Mesendoderm (in vitro differentiated cells): ENCODE measurements around the gene PRDM11.

Experiments used
- DNase-seq: peaks from one replicate; pipeline ENCODE4 v3.0.0; 2013
- H2AK5ac ChIP-seq: 2 replicates; pipeline ENCODE4 v1.6.1; 2013; ENCODE audit warnings: low read length, inconsistent platforms
- H2BK120ac ChIP-seq: 2 replicates; pipeline ENCODE4 v1.6.1; 2013; ENCODE audit warnings: low read depth, mild to moderate bottlenecking, low read length, moderate library complexity, mixed read lengths
- H2BK15ac ChIP-seq: replicated peaks from 2 replicates; pipeline ENCODE4 v1.6.1; 2013; ENCODE audit warnings: low read depth, mild to moderate bottlenecking, moderate library complexity
- H2BK5ac ChIP-seq: 2 replicates; pipeline ENCODE4 v1.6.1; 2013; ENCODE audit warnings: low read length, inconsistent platforms
- H3K18ac ChIP-seq: 2 replicates; pipeline ENCODE4 v1.6.1; 2013; ENCODE audit warnings: mild to moderate bottlenecking, low read length, mixed read lengths
- H3K23ac ChIP-seq: one replicate; pipeline ENCODE4 v1.6.1; 2013; ENCODE audit warnings: low read length
- H3K27ac ChIP-seq: 2 replicates; pipeline ENCODE4 v1.5.1; 2013; ENCODE audit warnings: low read depth, mild to moderate bottlenecking, inconsistent platforms, low read length, moderate library complexity
- H3K27me3 ChIP-seq: 2 replicates; pipeline ENCODE4 v1.6.1; 2013; ENCODE audit warnings: low read length, control low read depth, mild to moderate bottlenecking, inconsistent platforms; ENCODE audit not compliant: insufficient read depth, poor library complexity
- H3K36me3 ChIP-seq: 2 replicates; pipeline ENCODE4 v1.6.1; 2013; ENCODE audit warnings: low read length, inconsistent platforms; ENCODE audit not compliant: control insufficient read depth, insufficient read depth
- H3K4ac ChIP-seq: one replicate; pipeline ENCODE4 v1.6.1; 2013; ENCODE audit warnings: low read depth, mild to moderate bottlenecking, low read length, moderate library complexity
- H3K4me1 ChIP-seq: 2 replicates; pipeline ENCODE4 v1.6.1; 2013; ENCODE audit warnings: low read depth, low read length, inconsistent platforms; ENCODE audit not compliant: control insufficient read depth
- H3K4me2 ChIP-seq: 2 replicates; pipeline ENCODE4 v1.6.1; 2013; ENCODE audit warnings: low read length
- H3K4me3 ChIP-seq: 2 replicates; pipeline ENCODE4 v1.5.1; 2013; ENCODE audit warnings: mild to moderate bottlenecking, low read length
- H3K56ac ChIP-seq: one replicate; pipeline ENCODE4 v1.6.1; 2013; ENCODE audit warnings: low read length
- H3K79me1 ChIP-seq: 2 replicates; pipeline ENCODE4 v1.6.1; 2013; ENCODE audit warnings: low read length, inconsistent platforms
- H3K79me2 ChIP-seq: 2 replicates; pipeline ENCODE4 v1.6.1; 2013; ENCODE audit warnings: mild to moderate bottlenecking, low read length; ENCODE audit not compliant: control insufficient read depth, insufficient read depth
- H3K9ac ChIP-seq: 2 replicates; pipeline ENCODE4 v1.6.1; 2013; ENCODE audit warnings: low read length, inconsistent platforms
- H4K5ac ChIP-seq: one replicate; pipeline ENCODE4 v1.6.1; 2013; ENCODE audit warnings: low read length
- H4K8ac ChIP-seq: one replicate; pipeline ENCODE4 v1.6.1; 2013; ENCODE audit warnings: low read depth, mild to moderate bottlenecking, control low read depth, low read length, moderate library complexity
- whole genome bisulfite sequencing: extraction: QIAGEN DNeasy Blood & Tissue Kit; methylation state at CpG from one replicate; pipeline ENCODE4 v1.1.7; 2013; ENCODE audit warnings: low lambda C conversion rate, missing lambda C conversion rate; ENCODE audit not compliant: insufficient coverage; ENCODE audit errors: extremely low coverage; 5-methylcytosine and 5-hydroxymethylcytosine counted together

PRDM11 gene

DNA sequence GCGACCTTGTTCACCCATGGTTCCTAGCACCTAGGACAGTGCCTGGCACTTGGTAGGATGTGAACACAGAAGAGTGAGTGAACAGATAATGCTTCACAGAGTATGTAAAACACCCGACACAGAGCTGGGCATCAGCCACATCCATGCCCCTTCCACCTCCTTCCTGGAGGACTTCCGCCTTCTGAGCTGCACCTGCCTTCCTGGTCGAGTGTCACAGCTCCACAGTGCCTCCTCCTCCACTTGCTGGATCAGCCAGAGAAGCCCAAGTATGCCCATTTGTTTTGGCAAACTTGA lies 20.1 kb downstream of the PRDM11 start:
- H4K8ac ChIP-seq, result no peak overlapping the region
- H3K56ac ChIP-seq, result no peak overlapping the region
- no peak for DNase-seq
- H4K5ac ChIP-seq, result no peak overlapping the region
- WGBS, result no CpG with 5 or more reads among the region's 4 CpGs
- no peak overlapping the region for H3K9ac ChIP-seq
- no peak overlapping the region for H3K4ac ChIP-seq
- H2BK15ac ChIP-seq, result no peak overlapping the region
- no peak overlapping the region for H2AK5ac ChIP-seq
- H3K4me1 ChIP-seq, result no peaks in the 10 kb centered on the region
- peaks cover 1% of the 10 kb centered on the region for H3K79me1 ChIP-seq
- H2BK5ac ChIP-seq, result no peak overlapping the region
- H3K79me2 ChIP-seq, result no peaks in the 10 kb centered on the region
- H2BK120ac ChIP-seq, result no peak overlapping the region
- H3K4me3 ChIP-seq, result no peak overlapping the region
- no peak overlapping the region for H3K18ac ChIP-seq
- no peak overlapping the region for H3K27ac ChIP-seq
- no peak overlapping the region for H3K4me2 ChIP-seq
- H3K23ac ChIP-seq, result no peak overlapping the region
- H3K27me3 ChIP-seq, result no peaks in the 10 kb centered on the region
- no peaks in the 10 kb centered on the region for H3K36me3 ChIP-seq

DNA sequence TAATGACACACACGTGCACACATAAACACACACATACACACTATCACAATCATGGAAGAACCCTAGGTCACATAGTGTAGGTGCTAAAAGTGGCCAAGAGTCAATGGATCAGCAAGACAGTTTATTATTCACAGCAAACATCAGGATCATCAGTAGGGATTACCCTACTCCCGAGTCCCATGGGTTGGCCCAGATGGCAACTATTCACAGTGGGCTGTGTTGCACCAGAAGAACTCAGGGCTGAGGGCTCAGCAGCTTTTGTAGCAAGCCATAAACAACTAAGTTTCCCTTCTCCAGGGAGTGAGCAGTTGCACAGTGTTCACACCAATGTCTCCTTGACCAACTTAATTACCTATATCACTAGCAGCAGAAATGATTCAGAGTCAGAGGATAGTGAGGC lies 20.8 kb downstream of the PRDM11 start:
- Histone ChIP-seq H2BK5ac (no peak overlapping the region), H3K79me2 (no peaks in the 10 kb centered on the region), H3K27ac (no peak overlapping the region), H4K5ac (no peak overlapping the region), H2BK120ac (no peak overlapping the region), H3K4ac (no peak overlapping the region), H3K4me3 (no peak overlapping the region), H4K8ac (no peak overlapping the region), H3K27me3 (no peaks in the 10 kb centered on the region), H3K36me3 (no peaks in the 10 kb centered on the region), H2BK15ac (no peak overlapping the region), H2AK5ac (no peak overlapping the region), H3K4me2 (no peak overlapping the region), H3K4me1 (no peaks in the 10 kb centered on the region), H3K9ac (no peak overlapping the region), H3K79me1 (peaks cover 1% of the 10 kb centered on the region), H3K23ac (no peak overlapping the region), H3K56ac (no peak overlapping the region), H3K18ac (no peak overlapping the region)
- no peak for DNase-seq
- WGBS, result no CpG with 5 or more reads among the region's 2 CpGs

- Histone ChIP-seq H3K9ac (no peak overlapping the region), H4K5ac (no peak overlapping the region), H2BK15ac (no peak overlapping the region), H3K4me3 (no peak overlapping the region), H3K79me2 (no peaks in the 10 kb centered on the region), H3K4me1 (no peaks in the 10 kb centered on the region), H2AK5ac (no peak overlapping the region), H4K8ac (no peak overlapping the region), H2BK120ac (no peak overlapping the region), H3K23ac (no peak overlapping the region), H3K79me1 (no peaks in the 10 kb centered on the region), H3K27ac (no peak overlapping the region), H3K18ac (no peak overlapping the region), H2BK5ac (no peak overlapping the region), H3K4me2 (no peak overlapping the region), H3K4ac (no peak overlapping the region), H3K36me3 (no peaks in the 10 kb centered on the region), H3K27me3 (no peaks in the 10 kb centered on the region), H3K56ac (no peak overlapping the region)
- no peak for DNase-seq
- WGBS, result no CpG with 5 or more reads among the region's 10 CpGs
These were observed 22.1 kb downstream of the PRDM11 start for GRCh38 chr11:45168366-45169130.

DNA sequence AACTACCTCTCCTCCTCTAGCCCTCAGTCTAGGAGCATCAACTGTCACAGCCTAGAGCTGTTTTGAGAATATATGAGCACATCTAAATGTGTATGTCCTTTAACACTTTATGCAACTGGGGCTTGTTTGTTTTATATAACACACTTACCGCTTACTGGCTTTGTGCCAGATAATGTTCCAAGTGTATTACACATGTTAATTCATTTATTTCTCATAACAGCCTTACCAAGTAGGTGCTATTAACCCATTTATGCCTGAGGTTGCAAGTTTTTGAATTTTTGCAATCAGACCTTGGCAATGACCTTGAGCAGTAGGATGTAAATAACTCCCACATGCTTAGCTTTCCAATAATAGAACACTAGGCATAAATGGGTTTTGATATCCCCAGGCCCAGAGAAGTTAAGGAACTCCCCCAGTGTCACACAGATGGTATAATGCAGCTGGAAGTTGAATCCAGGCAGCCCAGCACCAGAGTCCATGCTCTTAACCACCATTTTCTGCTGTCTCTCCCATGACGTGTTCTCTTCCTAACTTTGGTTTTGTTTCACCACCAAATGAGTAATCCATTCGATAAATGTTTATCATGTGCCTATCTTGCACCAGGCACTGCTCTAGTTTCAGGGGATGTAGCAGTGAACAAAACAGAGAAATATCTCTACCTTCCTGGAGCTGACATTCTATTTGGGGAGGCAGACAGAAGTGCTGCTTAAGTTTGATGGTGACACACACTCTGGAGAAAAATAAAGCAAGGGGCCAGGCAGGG lies 23.1 kb downstream of the PRDM11 start:
- no peaks in the 10 kb centered on the region for H3K27me3 ChIP-seq
- no peak overlapping the region for H2BK120ac ChIP-seq
- no peaks in the 10 kb centered on the region for H3K79me2 ChIP-seq
- H3K36me3 ChIP-seq, result no peaks in the 10 kb centered on the region
- no peak for DNase-seq
- H2BK15ac ChIP-seq, result no peak overlapping the region
- H3K56ac ChIP-seq, result no peak overlapping the region
- H2AK5ac ChIP-seq, result no peak overlapping the region
- no peaks in the 10 kb centered on the region for H3K4me1 ChIP-seq
- no peak overlapping the region for H3K4me2 ChIP-seq
- H3K4me3 ChIP-seq, result no peak overlapping the region
- H4K8ac ChIP-seq, result no peak overlapping the region
- no peak overlapping the region for H4K5ac ChIP-seq
- H3K23ac ChIP-seq, result no peak overlapping the region
- no peak overlapping the region for H2BK5ac ChIP-seq
- H3K9ac ChIP-seq, result no peak overlapping the region
- no peak overlapping the region for H3K4ac ChIP-seq
- H3K79me1 ChIP-seq, result no peaks in the 10 kb centered on the region
- WGBS, result no CpG with 5 or more reads among the region's 3 CpGs
- no peak overlapping the region for H3K18ac ChIP-seq
- no peak overlapping the region for H3K27ac ChIP-seq

DNA sequence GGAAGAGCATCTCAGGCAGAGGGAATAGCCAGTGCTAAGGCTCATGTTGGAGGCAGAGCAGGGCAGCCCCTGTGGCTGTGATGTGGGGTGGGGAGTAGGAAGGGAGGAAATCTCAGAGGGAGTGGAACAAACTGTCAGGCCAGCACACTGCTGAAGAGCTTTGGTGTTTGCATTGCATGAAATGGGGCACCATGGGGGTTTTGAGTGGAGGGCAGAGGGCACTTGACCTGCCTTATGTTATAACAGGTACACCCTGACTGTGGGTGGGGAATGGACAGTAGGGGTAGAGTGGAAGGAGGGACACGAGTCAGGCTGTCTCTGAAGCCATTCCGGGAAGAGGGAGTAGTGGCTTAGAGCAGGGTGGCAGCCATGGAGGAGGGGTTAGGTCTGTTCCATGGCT lies 24.0 kb downstream of the PRDM11 start:
- Histone ChIP-seq H3K36me3 (no peaks in the 10 kb centered on the region), H3K79me1 (no peaks in the 10 kb centered on the region), H3K4me3 (no peak overlapping the region), H4K8ac (no peak overlapping the region), H3K27me3 (no peaks in the 10 kb centered on the region), H2BK120ac (no peak overlapping the region), H3K9ac (no peak overlapping the region), H3K4ac (no peak overlapping the region), H3K4me1 (no peaks in the 10 kb centered on the region), H3K79me2 (no peaks in the 10 kb centered on the region), H3K23ac (no peak overlapping the region), H4K5ac (no peak overlapping the region), H3K56ac (no peak overlapping the region), H2AK5ac (no peak overlapping the region), H3K18ac (no peak overlapping the region), H2BK5ac (no peak overlapping the region), H3K4me2 (no peak overlapping the region), H2BK15ac (no peak overlapping the region), H3K27ac (no peak overlapping the region)
- no peak for DNase-seq
- WGBS, result no CpG with 5 or more reads among the region's 2 CpGs
